Stimulated activated CD4-positive, alpha-beta T cell treated with anti-CD3 and anti-CD28 coated beads, Interleukin-2, amount 100 ng/mL, for 48 hours (primary cell): Measurements from ENCODE around the gene SLC25A25.

ENCODE experiments used
- DNase-seq, 2 donors: peaks; one replicate each; pipeline ENCODE4 v3.0.0-alpha.2; 2020

The SLC25A25 gene

GRCh38 chr9:128114326-128115186 lies 46.5 kb downstream of the SLC25A25 start:
- no peak for DNase-seq

- DNase-seq: no peak
Measured at GRCh38 chr9:128115187-128116103, 47.4 kb downstream of the SLC25A25 start.

GRCh38 chr9:128116104-128117083 lies 48.4 kb downstream of the SLC25A25 start:
- no peak for DNase-seq

- DNase-seq: peak; percentile 100
Measured at GRCh38 chr9:128117613-128118471, 49.8 kb downstream of the SLC25A25 start.

GRCh38 chr9:128118472-128118857 lies 50.4 kb downstream of the SLC25A25 start:
- no peak for DNase-seq

GRCh38 chr9:128118971-128119665 lies 51.1 kb downstream of the SLC25A25 start:
- no peak for DNase-seq

GRCh38 chr9:128120061-128120740 lies 52.2 kb downstream of the SLC25A25 start:
- no peak for DNase-seq

- DNase-seq: no peak
Measured at GRCh38 chr9:128120741-128121465, 52.9 kb downstream of the SLC25A25 start.

GRCh38 chr9:128121466-128121810 lies 53.4 kb downstream of the SLC25A25 start:
- DNase-seq: no peak

GRCh38 chr9:128121924-128122808 lies 54.1 kb downstream of the SLC25A25 start:
- DNase-seq: no peak

- no peak for DNase-seq
Measured at GRCh38 chr9:128122809-128123175, 54.8 kb downstream of the SLC25A25 start.

- DNase-seq: no peak
Measured at GRCh38 chr9:128123451-128124080, 55.5 kb downstream of the SLC25A25 start.

- no peak for DNase-seq
Measured at GRCh38 chr9:128124451-128124850, 56.4 kb downstream of the SLC25A25 start.

GRCh38 chr9:128124873-128125579 lies 57.0 kb downstream of the SLC25A25 start:
- DNase-seq: peak in 1 of 2 donors; percentile 44

GRCh38 chr9:128125580-128126354 lies 57.7 kb downstream of the SLC25A25 start:
- no peak for DNase-seq

GRCh38 chr9:128127568-128127989 lies 59.5 kb downstream of the SLC25A25 start, which contains the start of gene PTGES2:
Gene PTGES2, minus strand, starts transcription at chr9:128127729. Its CDS starts 12 bp downstream, at chr9:128127717.
- DNase-seq: peak; percentile 71 to 73
